Esophagus squamous epithelium (tissue), 4 donors: Measurements from ENCODE around the gene SIGLEC12.

Experiments
- POLR2A ChIP-seq, 4 donors: fragments of 450-650 bp; IDR thresholded peaks; one replicate each; pipeline ENCODE4 v1.6.1; 2017; ENCODE audit warnings: antibody characterized with exemption in 4 of 4, mild to moderate bottlenecking in 4 of 4, moderate library complexity in 3 of 4
- TF ChIP-seq, protein P1 (sequence below), 6 experiments: fragments of 450-650 bp in 4 of 6; fragments of 200-600 bp in 2 of 6; sonication (generic) in 2 of 6; IDR thresholded peaks; one replicate each; pipeline ENCODE4 v1.5.1; 2016 to 2019; ENCODE audit warnings: antibody characterized with exemption in 6 of 6, mild to moderate bottlenecking in 4 of 6, moderate library complexity in 4 of 6

DNA sequence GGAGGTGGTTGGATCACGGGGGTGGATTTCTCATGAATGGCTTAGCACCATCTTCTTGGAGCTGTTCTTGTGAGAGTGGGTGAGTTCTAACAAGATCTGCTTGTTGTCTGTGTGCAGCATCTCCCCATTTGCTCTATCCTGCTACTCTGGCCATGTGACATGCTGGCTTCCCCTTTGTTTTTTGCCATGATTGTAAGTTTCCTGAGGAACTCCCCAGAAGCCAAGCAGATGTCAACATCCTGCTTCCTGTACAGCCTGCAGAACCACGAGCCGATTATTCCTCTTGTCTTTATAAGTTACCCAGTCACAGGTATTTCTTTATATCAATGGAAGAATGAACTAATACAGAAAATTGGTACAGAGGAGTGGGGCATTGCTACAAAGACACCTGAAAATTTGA is 2.3 kb upstream of the SIGLEC12 start:
- TF ChIP-seq, protein P1, sequence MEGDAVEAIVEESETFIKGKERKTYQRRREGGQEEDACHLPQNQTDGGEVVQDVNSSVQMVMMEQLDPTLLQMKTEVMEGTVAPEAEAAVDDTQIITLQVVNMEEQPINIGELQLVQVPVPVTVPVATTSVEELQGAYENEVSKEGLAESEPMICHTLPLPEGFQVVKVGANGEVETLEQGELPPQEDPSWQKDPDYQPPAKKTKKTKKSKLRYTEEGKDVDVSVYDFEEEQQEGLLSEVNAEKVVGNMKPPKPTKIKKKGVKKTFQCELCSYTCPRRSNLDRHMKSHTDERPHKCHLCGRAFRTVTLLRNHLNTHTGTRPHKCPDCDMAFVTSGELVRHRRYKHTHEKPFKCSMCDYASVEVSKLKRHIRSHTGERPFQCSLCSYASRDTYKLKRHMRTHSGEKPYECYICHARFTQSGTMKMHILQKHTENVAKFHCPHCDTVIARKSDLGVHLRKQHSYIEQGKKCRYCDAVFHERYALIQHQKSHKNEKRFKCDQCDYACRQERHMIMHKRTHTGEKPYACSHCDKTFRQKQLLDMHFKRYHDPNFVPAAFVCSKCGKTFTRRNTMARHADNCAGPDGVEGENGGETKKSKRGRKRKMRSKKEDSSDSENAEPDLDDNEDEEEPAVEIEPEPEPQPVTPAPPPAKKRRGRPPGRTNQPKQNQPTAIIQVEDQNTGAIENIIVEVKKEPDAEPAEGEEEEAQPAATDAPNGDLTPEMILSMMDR (IDR thresholded peaks at IDR 0.05), result no peak
- TF ChIP-seq POLR2A (IDR thresholded peaks at IDR 0.05), result no peak
